ENCODE results near the gene ERAL1.
"Not testable (repeated sequence)": the region's sequence is repeated elsewhere in the genome, so short reads cannot be mapped to it uniquely, and the experiment has no call there.

Gene ERAL1

DNA sequence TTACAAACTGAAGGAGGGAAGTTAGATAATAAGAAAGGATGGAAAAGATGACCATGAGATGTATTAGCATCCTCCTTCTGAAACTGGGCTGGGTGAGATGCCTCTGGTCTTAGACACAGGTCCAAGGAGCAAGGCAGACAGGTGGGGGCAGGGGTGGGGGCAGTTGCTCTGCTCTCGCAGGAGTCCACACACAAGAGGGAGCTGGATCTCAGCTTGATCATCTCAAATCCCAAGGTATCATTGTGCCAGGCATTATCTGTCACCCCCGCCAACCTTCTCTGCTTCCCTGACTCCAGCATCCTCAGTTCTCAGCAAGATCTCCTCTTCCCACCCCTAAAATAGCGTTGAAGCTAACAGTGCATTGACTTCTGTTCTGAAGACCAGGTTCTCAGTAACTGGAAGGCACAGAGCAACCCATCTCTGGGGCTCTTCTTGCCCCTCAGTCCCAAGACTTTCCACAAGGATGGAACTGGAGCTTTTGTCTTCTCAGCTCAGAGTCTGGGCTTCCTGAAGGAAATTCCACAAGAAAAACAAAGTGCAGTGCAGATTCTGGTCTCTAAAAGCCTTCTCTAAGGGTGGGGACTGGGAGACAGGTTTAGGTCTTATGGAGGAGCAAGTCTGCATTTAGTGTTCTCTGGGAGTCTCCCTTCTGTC is 41.1 kb downstream of the ERAL1 start:
- no peak for TF ChIP-seq POLR2A (IDR thresholded peaks at IDR 0.05; ENCODE audit: low read depth, low read length)
- no peak for DNase-seq (ENCODE audit: insufficient read length, low spot score)

DNA sequence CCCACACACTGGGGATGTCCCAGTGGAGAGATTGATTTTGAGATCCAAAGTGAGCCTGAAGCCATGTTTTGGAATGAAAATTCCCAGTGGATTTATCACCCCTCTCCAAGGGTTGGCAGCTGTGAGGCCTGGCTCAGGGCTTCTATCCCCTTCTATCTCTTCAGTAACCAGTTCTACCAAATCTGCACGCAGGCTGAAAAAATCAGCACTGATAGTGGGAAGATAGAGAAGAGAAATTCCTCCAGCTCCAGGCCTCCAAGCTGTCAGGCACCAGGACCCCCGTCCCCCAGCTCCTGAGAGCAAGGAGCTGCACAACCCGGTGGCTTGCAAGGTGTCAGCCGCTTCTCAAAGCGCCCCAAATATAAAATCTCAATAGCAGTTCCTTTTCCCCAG is 41.7 kb downstream of the ERAL1 start:
- DNase-seq (ENCODE audit: insufficient read length, low spot score) (no peak), FAIRE-seq (no peak)
- no peak for TF ChIP-seq POLR2A (IDR thresholded peaks at IDR 0.05; ENCODE audit: low read depth, low read length)

More for the DNA sequence above, 41.1 kb downstream of the ERAL1 start:
- FAIRE-seq, result no peak

DNA sequence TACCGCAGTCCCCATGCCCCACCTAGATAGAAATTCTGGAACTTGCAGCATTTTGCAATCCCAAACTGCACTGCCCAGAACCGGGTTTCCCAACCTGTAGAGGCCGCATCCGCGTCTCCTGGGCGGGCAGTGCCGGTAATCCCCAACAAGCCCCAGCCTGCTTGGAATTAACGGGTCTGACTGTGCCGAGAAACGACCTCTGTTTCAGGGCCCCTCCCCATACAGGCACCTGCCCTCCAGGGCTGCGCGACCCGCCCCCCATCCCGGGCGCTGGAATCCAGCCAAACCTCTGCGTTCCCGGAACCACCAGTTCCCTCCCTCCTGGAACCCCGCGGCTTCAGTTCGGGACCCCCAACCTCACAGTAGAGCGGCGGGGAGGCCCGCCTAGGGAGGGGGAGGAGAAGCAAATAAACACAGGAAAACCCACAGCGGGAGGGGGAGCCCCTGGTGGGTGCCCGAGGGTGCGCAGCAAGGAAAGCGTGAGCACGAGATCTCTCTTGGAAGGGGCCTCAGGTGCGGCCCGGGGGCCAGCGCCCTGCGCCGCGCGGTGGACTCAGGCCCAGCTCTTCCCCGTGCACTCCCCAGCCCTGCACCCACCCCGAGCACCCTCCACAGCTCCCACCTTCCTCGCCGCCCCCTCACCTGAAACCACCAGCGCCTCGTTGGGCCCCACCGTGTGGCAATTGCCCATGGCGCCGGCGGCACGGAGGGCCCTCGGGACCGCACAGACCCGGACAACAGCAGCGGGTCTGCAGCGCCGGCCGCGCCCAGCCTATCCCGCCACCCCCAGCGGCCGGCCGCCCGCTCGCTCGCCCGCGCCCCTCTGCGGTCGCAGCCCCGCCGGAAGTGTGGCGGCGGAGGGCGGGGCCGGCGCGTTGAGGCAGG is 42.3 kb downstream of the ERAL1 start, which contains the start of gene FLOT2:
Gene FLOT2, minus strand, starts transcription at position 850 of the 885 bp plus-strand sequence. Its CDS starts 159 bp downstream, at position 691.
- TF ChIP-seq POLR2A (IDR thresholded peaks at IDR 0.05; ENCODE audit: low read depth, low read length), result peak; percentile 70
- FAIRE-seq (no peak), DNase-seq (ENCODE audit: insufficient read length, low spot score) (peak; percentile 60)

DNA sequence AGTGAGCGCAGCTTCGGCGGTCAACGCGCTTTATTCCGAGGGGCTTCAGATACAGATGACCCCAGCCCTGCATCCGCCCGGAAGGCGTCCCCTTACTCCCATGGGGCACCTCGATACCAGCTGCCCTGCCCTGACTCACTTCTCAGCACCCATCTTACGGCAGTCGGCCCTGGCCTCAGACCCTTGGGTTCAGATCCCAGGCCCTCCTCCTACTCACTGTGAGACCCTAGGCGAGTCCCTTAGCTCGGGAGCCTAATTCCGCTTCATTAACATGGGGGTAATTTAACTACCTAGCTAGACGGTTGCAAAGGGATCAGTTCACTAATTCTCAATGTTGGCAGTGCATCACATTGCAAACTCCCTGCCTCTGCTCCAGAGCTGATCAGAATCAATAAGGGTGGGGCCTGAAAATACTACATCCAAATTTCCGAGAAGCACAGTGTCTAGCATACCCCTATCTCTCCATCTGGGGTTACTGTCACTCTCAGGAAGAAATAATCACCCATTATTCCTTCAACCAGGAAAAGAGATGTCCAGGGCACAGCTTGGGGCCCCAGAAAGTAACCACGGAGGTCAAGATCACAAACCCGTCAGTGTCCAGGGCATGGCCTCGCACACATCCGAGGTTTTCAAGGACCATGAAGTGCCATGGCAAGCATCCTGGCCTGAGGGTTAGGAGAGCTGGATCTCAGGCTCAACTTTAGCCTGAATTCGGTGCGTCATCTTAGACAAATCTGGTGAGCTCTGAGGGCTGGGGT is 43.1 kb downstream of the ERAL1 start:
- no peak for TF ChIP-seq POLR2A (IDR thresholded peaks at IDR 0.05; ENCODE audit: low read depth, low read length)
- FAIRE-seq, result no peak
- no peak for DNase-seq (ENCODE audit: insufficient read length, low spot score)

DNA sequence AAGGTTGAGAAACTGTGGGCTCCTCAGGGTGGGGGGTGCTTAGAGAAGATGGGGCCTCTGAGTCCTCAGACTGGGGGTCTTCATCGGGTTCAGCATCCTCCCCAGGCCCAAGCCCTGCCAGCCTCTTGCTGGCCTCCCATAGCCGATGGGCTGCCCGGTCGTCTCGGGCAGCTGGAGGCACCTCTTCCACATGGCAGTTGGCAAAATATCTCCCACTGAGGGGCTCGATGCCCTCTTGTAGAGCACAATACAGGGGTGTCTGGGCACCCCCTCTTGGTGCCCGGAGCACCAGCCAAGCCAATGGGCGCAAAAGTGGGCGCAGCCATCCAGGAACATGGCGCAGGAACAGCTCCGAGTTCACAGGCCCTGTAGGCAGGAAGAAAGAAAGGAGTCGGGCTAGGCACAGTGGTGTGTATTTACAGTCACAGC is 43.7 kb downstream of the ERAL1 start:
- FAIRE-seq, result no peak
- no peak for TF ChIP-seq POLR2A (IDR thresholded peaks at IDR 0.05; ENCODE audit: low read depth, low read length)
- DNase-seq (ENCODE audit: insufficient read length, low spot score), result no peak

DNA sequence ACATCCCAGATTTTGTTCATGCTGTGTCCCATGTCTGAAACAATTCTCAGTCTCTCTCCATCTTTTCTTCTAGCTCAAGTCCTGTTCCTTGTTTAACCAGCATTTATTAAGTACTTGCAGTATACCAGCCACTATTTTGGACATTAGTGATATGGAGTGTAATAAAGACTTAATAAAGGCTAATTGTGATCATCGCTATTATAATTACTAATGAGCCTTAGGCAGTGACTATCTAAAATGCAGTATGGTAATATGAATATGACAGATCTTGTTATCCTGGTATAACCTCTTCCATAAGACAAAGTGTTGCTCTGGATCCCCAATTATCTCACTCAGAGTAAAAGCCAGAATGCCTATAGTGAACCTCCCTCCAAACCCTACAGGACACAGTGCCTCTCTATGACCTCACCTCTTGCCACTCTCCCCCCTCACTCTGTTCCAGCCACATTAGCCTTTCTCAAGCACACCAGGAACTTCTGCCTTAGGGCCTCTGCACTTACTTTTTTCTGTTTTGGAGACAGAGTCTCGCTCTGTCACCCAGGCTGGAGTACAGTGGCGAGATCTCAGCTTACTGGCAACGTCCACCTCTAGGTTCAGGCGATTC is 44.5 kb downstream of the ERAL1 start:
- TF ChIP-seq POLR2A (IDR thresholded peaks at IDR 0.05; ENCODE audit: low read depth, low read length), result no peak
- no peak for FAIRE-seq
- DNase-seq (ENCODE audit: insufficient read length, low spot score), result no peak

DNA sequence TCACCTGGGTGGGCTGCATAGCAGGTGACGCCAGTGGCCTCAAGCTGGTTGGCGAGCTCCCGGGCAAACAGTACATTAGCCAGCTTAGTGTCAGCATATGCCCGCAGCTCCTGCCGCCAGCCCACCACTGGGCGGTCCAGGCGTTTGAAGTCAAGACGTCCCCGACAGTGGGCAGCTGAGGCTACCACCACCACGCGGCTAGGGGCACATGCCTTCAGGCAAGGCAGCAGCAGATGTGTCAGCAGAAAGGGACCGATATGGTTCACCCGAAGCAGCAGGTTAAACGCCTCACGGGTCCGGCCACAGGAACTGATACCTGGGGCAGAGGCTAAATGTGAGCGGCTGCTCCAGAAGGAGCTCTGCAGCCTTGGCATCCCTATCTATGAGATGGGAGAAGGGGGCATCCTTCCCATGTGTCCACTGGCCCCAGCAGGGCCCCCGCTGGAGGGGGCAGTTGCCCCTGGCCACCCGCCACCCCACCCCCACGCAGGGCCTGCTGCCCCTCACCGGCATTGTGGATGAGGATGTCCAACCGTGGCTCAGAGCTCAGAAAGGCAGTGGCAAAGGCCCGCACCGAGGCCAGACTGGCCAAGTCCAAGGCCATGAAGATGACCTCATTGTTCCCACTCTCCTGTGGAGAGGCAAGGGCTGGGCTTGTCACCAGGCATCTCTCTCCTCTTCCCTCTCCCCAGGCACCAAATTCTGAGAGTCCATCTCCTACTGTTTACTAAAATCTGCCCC is 46.3 kb downstream of the ERAL1 start:
- no peak for TF ChIP-seq POLR2A (IDR thresholded peaks at IDR 0.05; ENCODE audit: low read depth, low read length)
- no peak for FAIRE-seq
- no peak for DNase-seq (ENCODE audit: insufficient read length, low spot score)

DNA sequence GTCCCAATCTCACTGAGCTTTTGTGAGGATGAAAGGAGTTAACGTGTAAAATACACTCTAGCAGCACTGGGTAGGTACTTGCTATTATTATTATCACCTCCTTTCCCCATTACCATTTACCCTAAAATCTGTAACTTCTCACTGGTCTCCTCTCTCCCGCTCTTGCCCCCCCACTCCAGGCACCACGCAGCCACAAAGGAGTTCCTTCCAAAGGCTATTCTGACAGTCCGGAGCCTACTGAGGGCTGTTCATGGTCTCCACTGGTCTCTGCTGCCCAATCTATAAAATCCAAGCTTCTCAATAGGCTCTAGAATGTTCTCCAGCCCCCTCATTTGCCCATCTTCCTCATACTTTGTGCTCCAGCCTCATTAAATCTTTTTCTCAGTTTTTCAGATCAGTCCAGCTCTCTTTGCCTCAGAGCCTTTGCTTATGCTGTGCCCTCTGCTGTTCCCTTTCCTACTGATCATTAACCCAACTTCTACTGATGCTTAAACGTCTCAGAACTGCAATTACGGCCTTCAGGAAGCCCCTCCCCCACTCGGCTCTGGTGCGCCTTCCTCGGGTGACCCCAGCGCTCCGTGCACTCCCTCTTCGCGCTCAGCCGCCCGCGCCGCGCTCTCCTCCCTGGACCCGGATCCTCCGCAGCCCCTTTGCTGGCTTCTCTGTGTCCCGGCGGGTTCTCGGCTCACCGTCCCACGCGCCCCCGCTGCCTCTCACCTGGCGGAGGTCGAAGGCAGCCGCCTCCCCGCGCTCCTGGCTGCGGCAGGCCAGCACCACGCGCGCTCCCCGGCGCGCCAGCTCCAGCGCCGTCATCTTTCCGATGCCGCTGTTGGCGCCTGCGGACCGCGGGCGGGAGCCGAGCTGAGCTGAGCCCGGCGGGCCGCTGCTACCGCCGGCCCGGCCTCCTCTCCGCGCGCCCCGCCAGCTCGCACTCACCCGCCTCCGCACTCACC is 47.3 kb downstream of the ERAL1 start:
- DNase-seq (ENCODE audit: insufficient read length, low spot score) (no peak), FAIRE-seq (no peak)
- no peak for TF ChIP-seq POLR2A (IDR thresholded peaks at IDR 0.05; ENCODE audit: low read depth, low read length)

DNA sequence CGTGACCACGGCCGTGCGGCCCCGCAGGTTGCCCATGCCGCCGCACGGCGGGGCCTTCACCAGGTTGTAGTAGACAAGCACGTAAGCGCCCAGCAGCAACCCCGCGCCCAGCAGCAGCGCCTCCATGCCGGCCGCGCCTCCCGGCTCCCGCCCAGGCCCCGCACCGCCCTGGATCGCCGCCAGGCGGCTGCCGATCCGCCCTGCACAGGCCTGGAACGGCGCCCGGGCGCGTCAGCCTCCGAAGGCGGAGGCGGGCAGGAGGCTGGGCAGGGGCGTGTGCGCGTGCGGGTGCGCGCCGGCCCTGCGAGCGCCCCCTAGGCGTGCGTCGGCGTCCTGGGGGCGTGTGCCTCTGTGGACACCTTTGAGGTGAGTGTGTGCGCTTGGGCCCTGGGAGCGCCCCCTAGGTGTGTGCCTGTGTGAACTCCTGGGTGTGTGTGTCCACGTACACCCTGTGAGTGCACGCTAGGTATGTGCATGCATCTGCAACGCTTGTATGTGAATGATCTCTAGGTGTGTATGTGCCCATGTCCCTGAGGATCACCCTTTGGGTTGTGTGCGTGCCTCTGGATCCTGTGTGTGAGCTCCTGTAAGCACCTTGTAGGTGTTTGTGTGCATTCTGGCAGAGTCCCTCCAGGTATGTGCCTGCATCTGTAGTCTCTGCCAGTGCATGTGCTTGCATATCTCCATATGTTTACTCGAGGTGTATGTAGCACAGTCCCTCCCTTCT is 48.2 kb downstream of the ERAL1 start, which contains the start of gene DHRS13:
Gene DHRS13, minus strand, starts transcription at position 261 of the 727 bp plus-strand sequence. Its CDS starts 135 bp downstream, at position 126.
- peak; percentile 50; the same call in 1 of the 2 replicates for TF ChIP-seq POLR2A (IDR thresholded peaks at IDR 0.05; ENCODE audit: low read depth, low read length)
- DNase-seq (ENCODE audit: insufficient read length, low spot score) (peak; percentile 94), FAIRE-seq (no peak)

DNA sequence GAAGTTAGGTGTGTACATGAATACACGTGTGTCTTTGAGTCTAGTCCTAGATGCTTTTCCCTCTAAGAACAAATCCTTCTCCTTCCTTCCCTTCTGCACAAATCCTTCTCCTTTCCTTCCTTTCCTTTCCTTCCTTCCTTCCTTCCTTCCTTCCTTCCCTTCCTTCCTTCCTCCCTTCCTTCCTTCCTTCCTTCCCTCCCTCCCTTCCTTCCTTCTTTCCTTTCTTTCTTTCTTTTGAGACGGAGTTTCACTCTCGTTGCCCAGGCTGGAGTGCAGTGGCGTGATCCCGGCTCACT is 48.7 kb downstream of the ERAL1 start:
- DNase-seq (ENCODE audit: insufficient read length, low spot score); FAIRE-seq: not testable (repeated sequence)

DNA sequence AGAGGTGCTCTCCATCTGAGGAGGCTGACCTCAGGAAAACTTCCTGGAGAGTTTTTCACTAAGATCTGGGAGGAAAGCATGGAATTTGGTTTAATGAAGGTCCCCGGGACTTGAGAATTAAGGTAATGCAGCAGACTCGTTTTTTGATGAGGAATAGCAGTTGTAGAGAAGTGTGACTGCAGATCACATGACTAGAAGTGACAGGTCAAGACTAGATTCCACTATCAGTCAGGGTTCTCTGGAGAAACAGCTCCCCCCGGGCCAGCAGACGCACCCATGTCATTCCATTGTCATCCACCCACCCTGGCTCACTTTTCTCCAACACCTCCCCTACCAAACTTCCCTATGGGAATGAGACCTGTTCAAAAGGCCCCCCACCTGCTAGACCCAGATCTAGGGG is 50.0 kb downstream of the ERAL1 start:
- no peak for TF ChIP-seq POLR2A (IDR thresholded peaks at IDR 0.05; ENCODE audit: low read depth, low read length)
- DNase-seq (ENCODE audit: insufficient read length, low spot score), result no peak
- FAIRE-seq, result no peak
